GM23338 (cell line): Measurements from ENCODE around the gene SPECC1. TPM values are rescaled to one million over a fixed set of nuclear protein-coding genes. Genes with fewer than 3 reads are reported as not detected.
A peak's percentile ranks its signal among the peaks of the same experiment; 100 is the strongest.

Experiments used
- ATAC-seq: fragments of 200-7000 bp; cut with Tn5 transposase; 3 replicates; pipeline ENCODE4 v1.9.1; 2020
- DNase-seq: peaks from one replicate; pipeline ENCODE4 v3.0.0-alpha.2; 2015; ENCODE audit warnings: low spot score
- H2AFZ ChIP-seq: fragments of 200-600 bp; sonication (generic); 2 replicates; pipeline ENCODE4 v1.8.0; 2016; ENCODE audit warnings: antibody characterized with exemption, mild to moderate bottlenecking, moderate library complexity
- H3F3A ChIP-seq: fragments of 200-600 bp; sonication (generic); replicated peaks from 2 replicates; pipeline ENCODE4 v1.8.0; 2017; ENCODE audit warnings: antibody characterized with exemption, mixed run types, low read depth
- H3K27ac ChIP-seq: fragments of 200-600 bp; sonication (generic); 2 replicates; pipeline ENCODE4 v1.6.1; 2016; ENCODE audit warnings: low read depth
- H3K27me3 ChIP-seq: fragments of 200-600 bp; sonication (generic); 2 replicates; pipeline ENCODE4 v1.8.0; 2016; ENCODE audit warnings: mild to moderate bottlenecking, mixed run types, moderate library complexity; ENCODE audit not compliant: insufficient read depth
- H3K36me3 ChIP-seq: fragments of 200-600 bp; sonication (generic); 2 replicates; pipeline ENCODE4 v1.8.0; 2016; ENCODE audit warnings: mild to moderate bottlenecking; ENCODE audit not compliant: insufficient read depth
- H3K4me1 ChIP-seq: fragments of 200-600 bp; sonication (generic); 2 replicates; pipeline ENCODE4 v1.8.0; 2016; ENCODE audit warnings: mild to moderate bottlenecking, moderate library complexity; ENCODE audit not compliant: insufficient read depth
- H3K4me2 ChIP-seq: fragments of 200-600 bp; sonication (generic); 2 replicates; pipeline ENCODE4 v1.7.1; 2017; ENCODE audit warnings: mixed run types
- H3K4me3 ChIP-seq: fragments of 200-600 bp; sonication (generic); 2 replicates; pipeline ENCODE4 v1.6.1; 2016; ENCODE audit warnings: mixed run types
- H3K79me2 ChIP-seq: fragments of 200-600 bp; sonication (generic); replicated peaks from 2 replicates; pipeline ENCODE4 v1.8.0; 2017; ENCODE audit warnings: mild to moderate bottlenecking; ENCODE audit not compliant: insufficient read depth
- H3K9me2 ChIP-seq: fragments of 200-600 bp; sonication (generic); 2 replicates; pipeline ENCODE4 v1.8.0; 2017; ENCODE audit not compliant: insufficient read depth
- H4K20me1 ChIP-seq: fragments of 200-600 bp; sonication (generic); replicated peaks from 2 replicates; pipeline ENCODE4 v1.8.0; 2017; ENCODE audit warnings: mild to moderate bottlenecking; ENCODE audit not compliant: insufficient read depth
- H3K27ac Mint-ChIP-seq: 2 replicates; pipeline ENCODE4 v1.8.0; 2020; ENCODE audit warnings: inconsistent platforms, mild to moderate bottlenecking, moderate library complexity, mixed read lengths
- H3K27me3 Mint-ChIP-seq: 3 replicates; pipeline ENCODE4 v1.8.0; 2022; ENCODE audit warnings: low read depth, mild to moderate bottlenecking, moderate library complexity, mixed read lengths, inconsistent platforms; ENCODE audit not compliant: insufficient read depth, poor library complexity
- H3K36me3 Mint-ChIP-seq: 3 replicates; pipeline ENCODE4 v1.8.0; 2021; ENCODE audit warnings: low read depth, mild to moderate bottlenecking, inconsistent platforms, moderate library complexity, mixed read lengths
- H3K4me1 Mint-ChIP-seq: 3 replicates; pipeline ENCODE4 v1.8.0; 2020; ENCODE audit warnings: mild to moderate bottlenecking, inconsistent platforms, mixed read lengths
- H3K4me3 Mint-ChIP-seq: 3 replicates; pipeline ENCODE4 v1.8.0; 2021; ENCODE audit warnings: moderate library complexity, mild to moderate bottlenecking, inconsistent platforms, mixed read lengths
- H3K9me3 Mint-ChIP-seq: 3 replicates; pipeline ENCODE4 v1.8.0; 2020; ENCODE audit warnings: moderate library complexity, mild to moderate bottlenecking, inconsistent platforms, mixed read lengths
- CREB1 ChIP-seq: fragments of 250-450 bp; sonication (Bioruptor Pico); IDR thresholded peaks from 2 replicates; pipeline ENCODE4 v1.5.0; 2020; ENCODE audit warnings: low read depth, mild to moderate bottlenecking, moderate library complexity
- ETS1 ChIP-seq: IDR thresholded peaks from 2 replicates; pipeline ENCODE4 v1.6.1; 2016; ENCODE audit warnings: antibody characterized with exemption
- EZH2 ChIP-seq: fragments of 200-600 bp; sonication (generic); IDR thresholded peaks from one replicate; pipeline ENCODE4 v1.8.0; 2017; ENCODE audit warnings: antibody characterized with exemption, mild to moderate bottlenecking, low read depth; ENCODE audit not compliant: unreplicated experiment
- POLR2AphosphoS5 ChIP-seq: IDR thresholded peaks from 2 replicates; pipeline ENCODE4 v1.6.1; 2016; ENCODE audit warnings: antibody characterized with exemption, low read depth
- REST ChIP-seq: IDR thresholded peaks from one replicate; pipeline ENCODE4 v1.6.1; 2018; ENCODE audit warnings: antibody characterized with exemption; ENCODE audit not compliant: unreplicated experiment
- STAT1 ChIP-seq: IDR thresholded peaks from one replicate; pipeline ENCODE4 v1.6.1; 2016; ENCODE audit warnings: antibody characterized with exemption; ENCODE audit not compliant: unreplicated experiment
- ZNF331 ChIP-seq: fragments of 250-450 bp; sonication (Bioruptor Pico); IDR thresholded peaks from 2 replicates; pipeline ENCODE4 v1.5.0; 2020; ENCODE audit warnings: low read depth, mild to moderate bottlenecking, moderate library complexity
- ZNF462 ChIP-seq: fragments of 250-450 bp; sonication (Bioruptor Pico); IDR thresholded peaks from 2 replicates; pipeline ENCODE4 v1.5.0; 2020; ENCODE audit warnings: mild to moderate bottlenecking, moderate library complexity
- polyA plus RNA-seq: library from polyadenylated mRNA; unstranded; fragments of >200 nt; fragmentation: Nextera tagmentation; extraction: Ambion mirVana; gene quantifications from 2 replicates; pipeline ENCODE4 v1.2.1, GENCODE V29; 2016
- total RNA-seq: library from RNA; depleted of rRNA; stranded (reverse); fragments of >200 nt; shearing (Covaris generic); gene quantifications from 2 replicates; pipeline ENCODE4 v1.2.3, GENCODE V29; 2014

Gene SPECC1
- total and polyA plus RNA-seq, 2 experiments from 2014 or later, result 42.6 to 101 TPM

- TF ChIP-seq ZNF462 (CRISPR knock-in tag) (no peak), POLR2AphosphoS5 (no peak), EZH2 (no peak)
Observed at GRCh38 chr17:20264996-20265395, 255.8 kb downstream of the SPECC1 start (continued).

- peaks cover 31% of the 10 kb centered on the region for H3K4me1 Mint-ChIP-seq
- H3K27ac Mint-ChIP-seq, result peak overlapping the region; percentile 63; the same call in 1 of the 2 replicates
- no peaks in the 10 kb centered on the region for H3K9me3 Mint-ChIP-seq
- Histone ChIP-seq H3K27ac (no peak overlapping the region), H2AFZ (no peak overlapping the region), H3K79me2 (peaks cover 16% of the 10 kb centered on the region), H3K9me2 (no peaks in the 10 kb centered on the region), H3K36me3 (no peaks in the 10 kb centered on the region), H3F3A (no peaks in the 10 kb centered on the region), H3K4me3 (no peak overlapping the region), H3K4me2 (no peak overlapping the region), H4K20me1 (no peaks in the 10 kb centered on the region), H3K27me3 (no peaks in the 10 kb centered on the region), H3K4me1 (peaks cover 14% of the 10 kb centered on the region)
- ATAC-seq, result no peak
- peaks cover 3% of the 10 kb centered on the region for H3K27me3 Mint-ChIP-seq
- DNase-seq, result no peak
- peaks cover 27% of the 10 kb centered on the region for H3K36me3 Mint-ChIP-seq
- H3K4me3 Mint-ChIP-seq, result no peak overlapping the region
- TF ChIP-seq ZNF331 (no peak), ETS1 (no peak), POLR2AphosphoS5 (no peak), STAT1 (no peak), REST (no peak), CREB1 (no peak), EZH2 (no peak)
Observed at GRCh38 chr17:20266806-20267458, 257.8 kb downstream of the SPECC1 start.
